WTC11 (cell line): ENCODE measurements around the gene ZNF358.

Experiments used
- E2F1 ChIP-seq: sonication (generic); formaldehyde crosslinking; IDR thresholded peaks from 2 replicates; pipeline ENCODE4 v1.8.0; 2022; ENCODE audit warnings: mild to moderate bottlenecking, missing genetic modification reagents
- ZNF138 ChIP-seq: sonication (generic); formaldehyde crosslinking; conservative IDR thresholded peaks from 2 replicates; pipeline ENCODE4 v1.8.1; 2022; ENCODE audit warnings: mild to moderate bottlenecking, moderate library complexity, missing genetic modification reagents
- TF ChIP-seq, protein P1 (sequence below): fragments of 200-600 bp; IDR thresholded peaks from 2 replicates; pipeline ENCODE4 v1.8.0; 2022; ENCODE audit warnings: antibody characterized with exemption

DNA sequence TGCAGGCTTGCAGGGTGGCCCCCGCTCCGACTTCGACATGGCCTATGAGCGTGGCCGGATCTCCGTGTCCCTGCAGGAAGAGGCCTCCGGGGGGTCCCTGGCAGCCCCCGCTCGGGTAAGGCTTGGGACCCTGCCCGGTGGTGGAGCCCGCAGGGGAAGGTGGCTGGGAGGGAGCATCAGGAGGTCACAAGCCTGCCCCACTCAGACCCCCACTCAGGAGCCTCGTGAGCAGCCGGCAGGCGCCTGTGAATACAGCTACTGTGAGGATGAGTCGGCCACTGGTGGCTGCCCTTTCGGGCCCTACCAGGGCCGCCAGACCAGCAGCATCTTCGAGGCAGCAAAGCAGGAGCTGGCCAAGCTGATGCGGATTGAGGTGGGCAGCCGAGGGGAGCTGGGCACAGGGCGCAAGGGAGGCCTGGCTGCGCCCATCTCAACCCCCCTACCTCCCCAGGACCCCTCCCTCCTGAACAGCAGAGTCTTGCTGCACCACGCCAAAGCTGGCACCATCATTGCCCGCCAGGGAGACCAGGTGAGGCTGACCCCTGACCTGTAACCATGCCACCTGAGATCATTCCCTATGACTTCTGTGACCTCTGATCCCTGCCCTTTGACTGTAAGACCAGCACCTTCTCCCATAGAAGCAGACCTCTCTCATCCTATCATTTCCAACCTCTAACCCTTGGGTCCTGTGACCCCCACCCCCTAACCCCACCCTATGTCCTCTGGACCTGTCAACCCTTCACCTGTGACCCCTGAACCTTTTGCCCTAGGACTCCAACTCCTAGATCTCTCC lies 26.8 kb downstream of the ZNF358 start:
- no peak for TF ChIP-seq E2F1 (CRISPR knock-in tag)
- TF ChIP-seq, protein P1, sequence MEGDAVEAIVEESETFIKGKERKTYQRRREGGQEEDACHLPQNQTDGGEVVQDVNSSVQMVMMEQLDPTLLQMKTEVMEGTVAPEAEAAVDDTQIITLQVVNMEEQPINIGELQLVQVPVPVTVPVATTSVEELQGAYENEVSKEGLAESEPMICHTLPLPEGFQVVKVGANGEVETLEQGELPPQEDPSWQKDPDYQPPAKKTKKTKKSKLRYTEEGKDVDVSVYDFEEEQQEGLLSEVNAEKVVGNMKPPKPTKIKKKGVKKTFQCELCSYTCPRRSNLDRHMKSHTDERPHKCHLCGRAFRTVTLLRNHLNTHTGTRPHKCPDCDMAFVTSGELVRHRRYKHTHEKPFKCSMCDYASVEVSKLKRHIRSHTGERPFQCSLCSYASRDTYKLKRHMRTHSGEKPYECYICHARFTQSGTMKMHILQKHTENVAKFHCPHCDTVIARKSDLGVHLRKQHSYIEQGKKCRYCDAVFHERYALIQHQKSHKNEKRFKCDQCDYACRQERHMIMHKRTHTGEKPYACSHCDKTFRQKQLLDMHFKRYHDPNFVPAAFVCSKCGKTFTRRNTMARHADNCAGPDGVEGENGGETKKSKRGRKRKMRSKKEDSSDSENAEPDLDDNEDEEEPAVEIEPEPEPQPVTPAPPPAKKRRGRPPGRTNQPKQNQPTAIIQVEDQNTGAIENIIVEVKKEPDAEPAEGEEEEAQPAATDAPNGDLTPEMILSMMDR, result no peak
- TF ChIP-seq ZNF138 (CRISPR knock-in tag), result no peak
